ENCODE results near the gene TTLL4.

- TF ChIP-seq, protein P1, sequence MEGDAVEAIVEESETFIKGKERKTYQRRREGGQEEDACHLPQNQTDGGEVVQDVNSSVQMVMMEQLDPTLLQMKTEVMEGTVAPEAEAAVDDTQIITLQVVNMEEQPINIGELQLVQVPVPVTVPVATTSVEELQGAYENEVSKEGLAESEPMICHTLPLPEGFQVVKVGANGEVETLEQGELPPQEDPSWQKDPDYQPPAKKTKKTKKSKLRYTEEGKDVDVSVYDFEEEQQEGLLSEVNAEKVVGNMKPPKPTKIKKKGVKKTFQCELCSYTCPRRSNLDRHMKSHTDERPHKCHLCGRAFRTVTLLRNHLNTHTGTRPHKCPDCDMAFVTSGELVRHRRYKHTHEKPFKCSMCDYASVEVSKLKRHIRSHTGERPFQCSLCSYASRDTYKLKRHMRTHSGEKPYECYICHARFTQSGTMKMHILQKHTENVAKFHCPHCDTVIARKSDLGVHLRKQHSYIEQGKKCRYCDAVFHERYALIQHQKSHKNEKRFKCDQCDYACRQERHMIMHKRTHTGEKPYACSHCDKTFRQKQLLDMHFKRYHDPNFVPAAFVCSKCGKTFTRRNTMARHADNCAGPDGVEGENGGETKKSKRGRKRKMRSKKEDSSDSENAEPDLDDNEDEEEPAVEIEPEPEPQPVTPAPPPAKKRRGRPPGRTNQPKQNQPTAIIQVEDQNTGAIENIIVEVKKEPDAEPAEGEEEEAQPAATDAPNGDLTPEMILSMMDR (IDR thresholded peaks at IDR 0.05; ENCODE audit: low read length) = no peak
- TF ChIP-seq EZH2 (IDR thresholded peaks at IDR 0.05; ENCODE audit: borderline replicate concordance, low read length) = no peak
Observed at GRCh38 chr2:218698885-218699284, 11.8 kb upstream of the TTLL4 start.
